Karpas-422 (cell line): ENCODE data around the gene RBM4. TPM values are rescaled to one million over a fixed set of nuclear protein-coding genes. Genes with fewer than 3 reads are reported as not detected.
"Not testable (repeated sequence)": the region's sequence is repeated elsewhere in the genome, so short reads cannot be mapped to it uniquely, and the experiment has no call there.

Source experiments
- DNase-seq: peaks from one replicate; pipeline ENCODE4 v3.0.0-alpha.2; 2015
- H2AFZ ChIP-seq: fragments of 200-600 bp; sonication (generic); 2 replicates; pipeline ENCODE4 v1.6.1; 2014; ENCODE audit warnings: antibody characterized with exemption, low read length, mixed read lengths
- H3K27ac ChIP-seq: fragments of 200-600 bp; sonication (generic); 2 replicates; pipeline ENCODE4 v1.5.1; 2014; ENCODE audit warnings: mild to moderate bottlenecking, low read length, moderate library complexity
- H3K27me3 ChIP-seq: fragments of 200-600 bp; sonication (generic); 2 replicates; pipeline ENCODE4 v1.6.1; 2014; ENCODE audit warnings: low read length, mixed read lengths
- H3K36me3 ChIP-seq: fragments of 200-600 bp; sonication (generic); 2 replicates; pipeline ENCODE4 v1.6.1; 2014; ENCODE audit warnings: low read length, mixed read lengths; ENCODE audit not compliant: insufficient read depth
- H3K4me1 ChIP-seq: fragments of 200-600 bp; sonication (generic); 2 replicates; pipeline ENCODE4 v1.6.1; 2014; ENCODE audit warnings: mild to moderate bottlenecking, low read length, mixed read lengths
- H3K4me2 ChIP-seq: fragments of 200-600 bp; sonication (generic); 2 replicates; pipeline ENCODE4 v1.6.1; 2014; ENCODE audit warnings: low read length, low read depth, mild to moderate bottlenecking; ENCODE audit not compliant: poor library complexity, severe bottlenecking
- H3K4me3 ChIP-seq: fragments of 200-600 bp; sonication (generic); 2 replicates; pipeline ENCODE4 v1.5.1; 2014; ENCODE audit warnings: mild to moderate bottlenecking, antibody characterized with exemption, low read length, mixed read lengths
- H3K79me2 ChIP-seq: fragments of 200-600 bp; sonication (generic); 2 replicates; pipeline ENCODE4 v1.6.1; 2014; ENCODE audit warnings: mild to moderate bottlenecking, low read length, mixed read lengths
- H3K9ac ChIP-seq: fragments of 200-600 bp; sonication (generic); 2 replicates; pipeline ENCODE4 v1.6.0; 2014; ENCODE audit warnings: low read length
- H3K9me2 ChIP-seq: fragments of 200-600 bp; sonication (generic), shearing (Covaris generic); replicated peaks from 2 replicates; pipeline ENCODE4 v1.6.0; 2014; ENCODE audit warnings: mild to moderate bottlenecking, low read length, moderate library complexity; ENCODE audit not compliant: insufficient read depth
- H3K9me3 ChIP-seq: fragments of 300-700, 200-600 bp; sonication (generic); 2 replicates; pipeline ENCODE4 v1.6.1; 2014; ENCODE audit warnings: low read length, mixed read lengths
- H4K20me1 ChIP-seq: fragments of 200-600 bp; sonication (generic); 2 replicates; pipeline ENCODE4 v1.6.1; 2014; ENCODE audit warnings: mild to moderate bottlenecking, antibody characterized with exemption, low read length, low read depth; ENCODE audit not compliant: insufficient read depth
- total RNA-seq: library from RNA; depleted of rRNA; stranded (reverse); fragments of >200 nt; shearing (Covaris generic); gene quantifications from 2 replicates; pipeline ENCODE4 v1.2.3, GENCODE V29; 2014; ENCODE audit warnings: low replicate concordance; rRNA removed

The RBM4 gene, protein sequence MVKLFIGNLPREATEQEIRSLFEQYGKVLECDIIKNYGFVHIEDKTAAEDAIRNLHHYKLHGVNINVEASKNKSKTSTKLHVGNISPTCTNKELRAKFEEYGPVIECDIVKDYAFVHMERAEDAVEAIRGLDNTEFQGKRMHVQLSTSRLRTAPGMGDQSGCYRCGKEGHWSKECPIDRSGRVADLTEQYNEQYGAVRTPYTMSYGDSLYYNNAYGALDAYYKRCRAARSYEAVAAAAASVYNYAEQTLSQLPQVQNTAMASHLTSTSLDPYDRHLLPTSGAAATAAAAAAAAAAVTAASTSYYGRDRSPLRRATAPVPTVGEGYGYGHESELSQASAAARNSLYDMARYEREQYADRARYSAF
- total RNA-seq: 103 and 141 TPM in 2 replicates

- H4K20me1 ChIP-seq: peaks cover 44% of the 10 kb centered on the region
- H3K27ac ChIP-seq: peak within 1 kb of the TSS; percentile 88
- no peaks in the 10 kb centered on the region for H3K9me3 ChIP-seq
- H3K36me3 ChIP-seq: peaks cover 57% of the 10 kb centered on the region
- peak within 1 kb of the TSS; percentile 99 for H3K4me2 ChIP-seq
- peak; percentile 100 for DNase-seq
- no peaks in the 10 kb centered on the region for H3K9me2 ChIP-seq
- peaks cover 53% of the 10 kb centered on the region for H3K4me1 ChIP-seq
- peak within 1 kb of the TSS; percentile 99 for H3K4me3 ChIP-seq
- peak within 1 kb of the TSS; percentile 97 for H3K9ac ChIP-seq
- H3K27me3 ChIP-seq: no peaks in the 10 kb centered on the region
- peaks cover 61% of the 10 kb centered on the region for H3K79me2 ChIP-seq
- no peak within 1 kb of the TSS for H2AFZ ChIP-seq
Observed at GRCh38 chr11:66638177-66639065, at the start of gene RBM4. Gene RBM4, plus strand, starts transcription at chr11:66638703. Its CDS starts 1,009 bp downstream, at chr11:66639712.

DNA sequence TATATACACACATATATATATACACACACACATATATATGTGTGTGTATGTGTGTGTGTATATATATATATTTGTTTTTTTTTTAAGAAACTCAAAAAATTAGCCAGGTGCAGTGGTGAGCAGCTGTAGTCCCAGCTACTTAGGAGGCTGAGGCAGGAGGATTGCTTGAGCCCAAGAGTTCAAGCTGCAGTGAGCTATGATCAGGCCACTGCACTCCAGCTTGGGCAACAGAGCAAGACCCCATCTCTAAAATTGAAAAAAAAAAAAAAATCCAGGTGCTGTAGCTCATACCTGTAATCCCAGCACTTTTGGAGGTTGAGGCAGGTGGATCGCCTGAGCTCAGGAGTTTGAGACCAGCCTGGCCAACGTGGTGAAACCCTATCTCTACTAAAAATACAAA is 49.2 kb upstream of the RBM4 start:
- not testable (repeated sequence) for DNase-seq, H4K20me1 ChIP-seq, H3K27me3 ChIP-seq, H3K9ac ChIP-seq, H3K9me2 ChIP-seq, H3K36me3 ChIP-seq, H3K4me3 ChIP-seq, H2AFZ ChIP-seq, H3K4me2 ChIP-seq, H3K9me3 ChIP-seq, H3K79me2 ChIP-seq, H3K27ac ChIP-seq
- H3K4me1 ChIP-seq: peaks cover 16% of the 10 kb centered on the region

- H3K4me2 ChIP-seq: no peak overlapping the region
Observed at GRCh38 chr11:66589996-66590675, 48.4 kb upstream of the RBM4 start.

DNA sequence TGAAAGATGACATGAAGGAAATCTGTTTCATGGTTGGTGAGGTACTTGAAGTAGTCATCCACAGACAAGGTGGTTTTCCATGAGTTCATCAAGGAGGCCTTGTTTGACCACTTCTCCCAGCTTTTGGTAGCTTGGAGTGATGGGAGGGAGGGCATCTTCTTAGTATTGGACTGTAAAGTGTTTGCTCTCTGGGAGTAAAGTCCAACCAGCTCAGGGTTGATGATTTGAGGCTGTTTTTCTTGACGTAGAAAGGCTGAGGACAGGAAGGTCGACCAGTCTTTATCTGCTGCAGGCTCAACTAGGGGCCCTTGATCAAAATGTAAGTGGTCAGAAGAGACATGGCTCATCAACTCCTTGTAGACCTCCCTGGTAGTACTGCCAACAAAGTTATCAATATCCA is 47.3 kb upstream of the RBM4 start:
- H3K27me3 ChIP-seq: no peaks in the 10 kb centered on the region
- H4K20me1 ChIP-seq: no peaks in the 10 kb centered on the region
- no peaks in the 10 kb centered on the region for H3K36me3 ChIP-seq
- H3K79me2 ChIP-seq: peaks cover 17% of the 10 kb centered on the region
- no peaks in the 10 kb centered on the region for H3K9me3 ChIP-seq
- no peak overlapping the region for H2AFZ ChIP-seq
- DNase-seq: no peak
- no peak overlapping the region for H3K27ac ChIP-seq
- no peak overlapping the region for H3K4me3 ChIP-seq
- H3K4me2 ChIP-seq: no peak overlapping the region
- H3K9me2 ChIP-seq: no peaks in the 10 kb centered on the region
- H3K4me1 ChIP-seq: peaks cover 28% of the 10 kb centered on the region
- no peak overlapping the region for H3K9ac ChIP-seq

More at GRCh38 chr11:66589996-66590675, 48.4 kb upstream of the RBM4 start:
- Histone ChIP-seq H3K9me2 (no peaks in the 10 kb centered on the region), H3K4me3 (no peak overlapping the region), H2AFZ (no peak overlapping the region), H3K79me2 (peaks cover 14% of the 10 kb centered on the region), H3K27me3 (no peaks in the 10 kb centered on the region), H3K4me1 (peaks cover 23% of the 10 kb centered on the region), H4K20me1 (no peaks in the 10 kb centered on the region), H3K27ac (no peak overlapping the region), H3K9me3 (no peaks in the 10 kb centered on the region), H3K36me3 (no peaks in the 10 kb centered on the region), H3K9ac (no peak overlapping the region)
- DNase-seq: no peak

- no peaks in the 10 kb centered on the region for H3K9me3 ChIP-seq
- H3K79me2 ChIP-seq: peaks cover 17% of the 10 kb centered on the region
- H3K4me3 ChIP-seq: peak within 1 kb of the TSS; percentile 98
- peak within 1 kb of the TSS; percentile 98 for H3K9ac ChIP-seq
- no peaks in the 10 kb centered on the region for H3K9me2 ChIP-seq
- H3K27ac ChIP-seq: no peak within 1 kb of the TSS; the same call in 1 of the 2 replicates
- H3K4me2 ChIP-seq: peak within 1 kb of the TSS; percentile 97
- peaks cover 28% of the 10 kb centered on the region for H3K4me1 ChIP-seq
- peak within 1 kb of the TSS; percentile 97 for H2AFZ ChIP-seq
- no peaks in the 10 kb centered on the region for H3K27me3 ChIP-seq
- H3K36me3 ChIP-seq: no peaks in the 10 kb centered on the region
- peak; percentile 99 for DNase-seq
- no peaks in the 10 kb centered on the region for H4K20me1 ChIP-seq
Observed at GRCh38 chr11:66592457-66593302, 45.8 kb upstream of the RBM4 start, which contains the start of the genes CCDC87 and CCS. Gene CCDC87, minus strand, starts transcription at chr11:66593063. Its CDS starts 48 bp downstream, at chr11:66593015. Gene CCS, plus strand, starts transcription at chr11:66593185. Its CDS starts 77 bp downstream, at chr11:66593262.

DNA sequence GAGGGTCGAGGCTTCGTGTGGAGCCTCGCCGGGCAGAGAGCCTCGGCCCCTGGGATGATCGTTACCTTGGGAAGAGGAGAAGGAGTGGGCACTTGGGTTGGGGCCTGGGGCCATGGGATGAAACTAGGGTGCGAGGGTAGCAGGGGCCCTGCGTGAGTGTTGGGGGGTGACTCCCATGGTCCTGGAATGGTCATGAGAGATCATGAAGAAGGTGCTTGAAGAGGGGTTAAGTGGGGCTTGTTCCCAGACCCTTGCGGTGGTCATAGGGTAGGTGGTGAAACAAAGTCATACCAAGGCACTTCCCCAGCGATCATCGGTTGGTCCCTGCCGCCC is 45.2 kb upstream of the RBM4 start:
- DNase-seq: no peak
- Histone ChIP-seq H3K9ac (peak overlapping the region; percentile 98), H4K20me1 (no peaks in the 10 kb centered on the region), H3K4me2 (peak overlapping the region; percentile 97), H3K9me2 (no peaks in the 10 kb centered on the region), H3K9me3 (no peaks in the 10 kb centered on the region), H3K36me3 (no peaks in the 10 kb centered on the region), H3K79me2 (peaks cover 17% of the 10 kb centered on the region), H3K4me1 (peaks cover 28% of the 10 kb centered on the region), H2AFZ (peak overlapping the region; percentile 97), H3K4me3 (peak overlapping the region; percentile 98), H3K27me3 (no peaks in the 10 kb centered on the region), H3K27ac (no peak overlapping the region; the same call in 1 of the 2 replicates)

- Histone ChIP-seq H2AFZ (no peak overlapping the region), H3K4me1 (peaks cover 28% of the 10 kb centered on the region), H3K27me3 (no peaks in the 10 kb centered on the region), H3K4me2 (peak overlapping the region; percentile 97), H3K9me3 (no peaks in the 10 kb centered on the region), H3K27ac (no peak overlapping the region), H3K79me2 (peaks cover 17% of the 10 kb centered on the region), H3K9ac (peak overlapping the region; percentile 98), H3K36me3 (no peaks in the 10 kb centered on the region), H3K9me2 (no peaks in the 10 kb centered on the region), H4K20me1 (no peaks in the 10 kb centered on the region), H3K4me3 (peak overlapping the region; percentile 98)
- DNase-seq: no peak
Observed at GRCh38 chr11:66593650-66594049, 44.9 kb upstream of the RBM4 start.
